ENCODE data around the gene PACSIN2.

- TF ChIP-seq GATA2 (IDR thresholded peaks at IDR 0.05; ENCODE audit: low read depth, low read length) (no peak), GATA3 (IDR thresholded peaks at IDR 0.05; ENCODE audit: low read depth, low read length) (no peak)
Observed at GRCh38 chr22:42961810-42962209, 53.1 kb downstream of the PACSIN2 start.
